WERI-Rb-1 (cell line): Measurements from ENCODE around the gene LASP1.

Source experiments
- DNase-seq: peaks from one replicate; pipeline ENCODE4 v3.0.0-alpha.2; 2020
- H3K27ac ChIP-seq: fragments of 250-450 bp; sonication (Bioruptor Pico); 2 replicates; pipeline ENCODE4 v1.5.1; 2020; ENCODE audit warnings: mild to moderate bottlenecking, moderate library complexity
- H3K27me3 ChIP-seq: fragments of 250-450 bp; sonication (Bioruptor Pico); 2 replicates; pipeline ENCODE4 v1.5.1; 2021; ENCODE audit warnings: mild to moderate bottlenecking, low read depth, moderate library complexity; ENCODE audit not compliant: insufficient read depth, severe bottlenecking
- H3K36me3 ChIP-seq: fragments of 250-450 bp; sonication (Bioruptor Pico); 2 replicates; pipeline ENCODE4 v1.5.1; 2020; ENCODE audit warnings: mild to moderate bottlenecking, moderate library complexity
- H3K4me3 ChIP-seq: 2 replicates; pipeline ENCODE4 v1.5.1; 2011; ENCODE audit warnings: low read depth, mild to moderate bottlenecking, control low read depth, low read length
- H3K9me3 ChIP-seq: fragments of 250-450 bp; sonication (Bioruptor Pico); 2 replicates; pipeline ENCODE4 v1.5.1; 2021; ENCODE audit warnings: mild to moderate bottlenecking, moderate library complexity; ENCODE audit not compliant: severe bottlenecking
- TF ChIP-seq, protein P1 (sequence below): IDR thresholded peaks from 2 replicates; pipeline ENCODE4 v1.5.1; 2011; ENCODE audit warnings: low read depth, mild to moderate bottlenecking, control low read depth, inconsistent platforms, low read length

The LASP1 gene

DNA sequence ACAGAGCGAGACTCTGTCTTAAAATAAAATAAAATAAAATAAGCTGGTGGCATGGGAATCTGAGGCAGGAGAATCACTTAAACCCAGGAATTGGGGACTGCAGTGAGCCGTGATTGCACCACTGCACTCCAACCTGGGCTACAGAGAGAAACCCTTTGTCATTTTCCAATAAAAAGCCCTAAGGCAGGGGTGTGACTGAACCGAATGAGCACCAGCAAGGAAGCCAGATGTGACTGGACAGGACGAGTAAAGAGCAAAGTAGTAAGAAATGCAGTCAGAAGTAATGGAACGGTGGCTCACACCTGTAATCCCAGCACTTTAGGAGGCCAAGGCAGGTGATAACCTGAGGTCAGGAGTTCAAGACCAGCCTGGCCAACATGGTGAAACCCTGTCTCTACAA, 12.6 kb upstream of the LASP1 start:
- DNase-seq: no peak
- H3K27me3 ChIP-seq: no peaks in the 10 kb centered on the region
- no peak overlapping the region for H3K4me3 ChIP-seq
- no peak overlapping the region for H3K27ac ChIP-seq
- TF ChIP-seq, protein P1, sequence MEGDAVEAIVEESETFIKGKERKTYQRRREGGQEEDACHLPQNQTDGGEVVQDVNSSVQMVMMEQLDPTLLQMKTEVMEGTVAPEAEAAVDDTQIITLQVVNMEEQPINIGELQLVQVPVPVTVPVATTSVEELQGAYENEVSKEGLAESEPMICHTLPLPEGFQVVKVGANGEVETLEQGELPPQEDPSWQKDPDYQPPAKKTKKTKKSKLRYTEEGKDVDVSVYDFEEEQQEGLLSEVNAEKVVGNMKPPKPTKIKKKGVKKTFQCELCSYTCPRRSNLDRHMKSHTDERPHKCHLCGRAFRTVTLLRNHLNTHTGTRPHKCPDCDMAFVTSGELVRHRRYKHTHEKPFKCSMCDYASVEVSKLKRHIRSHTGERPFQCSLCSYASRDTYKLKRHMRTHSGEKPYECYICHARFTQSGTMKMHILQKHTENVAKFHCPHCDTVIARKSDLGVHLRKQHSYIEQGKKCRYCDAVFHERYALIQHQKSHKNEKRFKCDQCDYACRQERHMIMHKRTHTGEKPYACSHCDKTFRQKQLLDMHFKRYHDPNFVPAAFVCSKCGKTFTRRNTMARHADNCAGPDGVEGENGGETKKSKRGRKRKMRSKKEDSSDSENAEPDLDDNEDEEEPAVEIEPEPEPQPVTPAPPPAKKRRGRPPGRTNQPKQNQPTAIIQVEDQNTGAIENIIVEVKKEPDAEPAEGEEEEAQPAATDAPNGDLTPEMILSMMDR: no peak
- H3K9me3 ChIP-seq: no peaks in the 10 kb centered on the region
- peaks cover 9% of the 10 kb centered on the region for H3K36me3 ChIP-seq

GRCh38 chr17:38861399-38861843, 8.4 kb upstream of the LASP1 start:
- Histone ChIP-seq H3K4me3 (no peak overlapping the region), H3K36me3 (no peaks in the 10 kb centered on the region), H3K9me3 (no peaks in the 10 kb centered on the region), H3K27me3 (no peaks in the 10 kb centered on the region), H3K27ac (no peak overlapping the region)
- no peak for DNase-seq
- TF ChIP-seq, protein P1: no peak

GRCh38 chr17:38864636-38865398, 5.0 kb upstream of the LASP1 start:
- Histone ChIP-seq H3K27ac (no peak overlapping the region), H3K9me3 (no peaks in the 10 kb centered on the region), H3K4me3 (no peak overlapping the region), H3K27me3 (no peaks in the 10 kb centered on the region), H3K36me3 (no peaks in the 10 kb centered on the region; the same call in 1 of the 2 replicates)
- no peak for DNase-seq
- TF ChIP-seq, protein P1: peak; percentile 64

DNA sequence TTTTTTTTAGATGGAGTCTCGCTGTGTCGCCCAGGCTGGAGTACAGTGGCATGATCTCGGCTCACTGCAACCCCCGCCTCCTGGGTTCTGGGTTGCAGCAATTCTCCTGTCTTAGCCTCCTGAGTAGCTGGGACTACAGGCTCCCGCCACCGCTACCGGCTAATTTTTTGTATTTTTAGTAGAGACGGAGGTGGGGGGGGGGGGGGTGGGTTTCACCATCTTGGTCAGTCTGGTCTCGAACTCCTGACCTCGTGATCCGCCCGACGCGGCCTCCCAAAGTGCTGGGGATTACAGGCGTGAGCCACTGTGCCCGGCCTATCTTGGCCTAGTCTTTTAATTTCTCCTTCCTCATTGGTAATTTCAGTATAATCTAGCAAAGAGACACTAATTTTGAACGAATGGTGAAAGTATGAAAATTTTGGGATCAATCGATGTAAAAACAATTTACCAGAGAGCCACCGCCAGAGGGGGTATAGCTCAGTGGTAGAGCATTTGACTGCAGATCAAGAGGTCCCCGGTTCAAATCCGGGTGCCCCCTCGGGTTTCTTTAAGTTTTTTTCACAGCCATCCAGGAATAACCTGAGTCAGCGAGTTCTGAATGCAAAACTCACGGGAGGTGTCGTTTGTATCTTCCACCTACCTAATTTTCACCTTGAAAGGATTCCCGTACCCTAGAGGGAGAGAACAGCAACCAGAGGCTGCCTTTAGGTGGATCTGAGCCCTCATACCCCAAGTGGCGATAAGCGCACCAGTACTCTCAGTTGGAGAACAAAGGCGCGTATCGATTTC, 2.5 kb upstream of the LASP1 start:
- no peak overlapping the region for H3K27ac ChIP-seq

GRCh38 chr17:38867968-38868816, 1.7 kb upstream of the LASP1 start:
- Histone ChIP-seq H3K9me3 (no peaks in the 10 kb centered on the region), H3K36me3 (peaks cover 4% of the 10 kb centered on the region), H3K27me3 (no peaks in the 10 kb centered on the region), H3K27ac (no peak overlapping the region), H3K4me3 (no peak overlapping the region)
- no peak for DNase-seq
- TF ChIP-seq, protein P1: no peak

More for the DNA sequence above, 2.5 kb upstream of the LASP1 start:
- peaks cover 4% of the 10 kb centered on the region for H3K36me3 ChIP-seq
- H3K9me3 ChIP-seq: no peaks in the 10 kb centered on the region
- DNase-seq: peak; percentile 50
- no peak overlapping the region for H3K4me3 ChIP-seq
- H3K27me3 ChIP-seq: no peaks in the 10 kb centered on the region
- TF ChIP-seq, protein P1: no peak
